Stimulated activated CD4-positive, alpha-beta T cell treated with anti-CD3 and anti-CD28 coated beads, Interleukin-12 subunit alpha, Interleukin-12 subunit beta, amount 100 ng/mL, for 4 hours (primary cell): ENCODE data around the gene ENTPD1.
"Not testable (repeated sequence)": the region's sequence is repeated elsewhere in the genome, so short reads cannot be mapped to it uniquely, and the experiment has no call there.

Source experiments
- DNase-seq: peaks from one replicate; pipeline ENCODE4 v3.0.0-alpha.2; 2020

Gene ENTPD1, protein sequence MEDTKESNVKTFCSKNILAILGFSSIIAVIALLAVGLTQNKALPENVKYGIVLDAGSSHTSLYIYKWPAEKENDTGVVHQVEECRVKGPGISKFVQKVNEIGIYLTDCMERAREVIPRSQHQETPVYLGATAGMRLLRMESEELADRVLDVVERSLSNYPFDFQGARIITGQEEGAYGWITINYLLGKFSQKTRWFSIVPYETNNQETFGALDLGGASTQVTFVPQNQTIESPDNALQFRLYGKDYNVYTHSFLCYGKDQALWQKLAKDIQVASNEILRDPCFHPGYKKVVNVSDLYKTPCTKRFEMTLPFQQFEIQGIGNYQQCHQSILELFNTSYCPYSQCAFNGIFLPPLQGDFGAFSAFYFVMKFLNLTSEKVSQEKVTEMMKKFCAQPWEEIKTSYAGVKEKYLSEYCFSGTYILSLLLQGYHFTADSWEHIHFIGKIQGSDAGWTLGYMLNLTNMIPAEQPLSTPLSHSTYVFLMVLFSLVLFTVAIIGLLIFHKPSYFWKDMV

DNA sequence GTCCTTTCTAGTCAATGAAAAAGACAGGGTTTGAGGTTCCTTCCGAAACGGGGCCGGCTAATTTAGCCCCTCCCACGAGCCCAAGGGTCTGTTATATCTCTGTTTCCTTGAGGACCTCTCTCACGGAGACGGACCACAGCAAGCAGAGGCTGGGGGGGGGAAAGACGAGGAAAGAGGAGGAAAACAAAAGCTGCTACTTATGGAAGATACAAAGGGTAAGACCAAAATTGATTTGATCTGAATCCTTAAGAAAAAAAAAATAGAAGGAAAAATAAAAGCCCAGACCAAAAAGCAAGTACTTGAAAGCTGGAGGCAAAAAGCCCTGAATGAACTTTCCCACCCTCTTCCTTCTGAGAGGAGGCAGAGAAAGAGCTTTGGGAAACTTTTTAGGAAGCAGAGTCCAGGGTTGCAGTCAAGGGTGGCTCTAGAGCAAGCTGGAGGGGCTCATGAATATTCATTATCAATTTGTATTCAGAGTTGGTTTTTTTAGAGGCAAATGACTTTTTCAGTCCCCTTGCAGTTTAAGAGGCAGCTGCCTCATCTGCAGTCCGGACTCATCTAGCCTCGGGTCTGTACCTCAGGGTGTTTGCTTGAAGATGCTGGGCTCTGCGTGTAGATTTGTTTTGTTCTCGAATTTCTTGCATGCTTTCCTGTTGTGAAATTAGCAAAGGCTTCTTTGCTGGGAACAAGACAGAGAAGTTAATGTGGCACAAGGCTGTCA is at the start of gene ENTPD1:
Gene ENTPD1 (plus strand): TSS at position 123 of the 721 bp plus-strand sequence. CDS start 77 bp downstream, at position 200.
- DNase-seq = no peak

DNA sequence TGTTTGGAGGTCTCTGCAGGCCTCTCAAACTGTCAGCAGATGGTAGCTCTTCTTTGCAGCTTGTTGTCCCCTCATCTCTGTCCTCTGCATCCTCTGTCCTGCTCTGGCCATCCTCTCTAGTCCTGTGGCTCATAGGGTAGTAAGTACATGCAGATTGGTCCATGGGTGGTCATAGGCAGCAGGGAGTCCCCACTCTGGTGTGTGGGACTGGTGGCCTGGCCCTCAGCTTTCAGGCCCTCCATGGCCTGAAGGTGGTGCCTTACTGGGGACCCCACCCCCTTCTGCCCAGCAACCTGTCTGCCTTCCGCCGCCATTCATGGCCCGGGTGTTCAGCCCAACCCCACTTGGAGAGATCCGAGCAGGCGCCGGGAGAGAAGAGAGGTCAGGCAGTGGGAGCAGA is 49.4 kb upstream of the ENTPD1 start:
- DNase-seq = no peak

DNA sequence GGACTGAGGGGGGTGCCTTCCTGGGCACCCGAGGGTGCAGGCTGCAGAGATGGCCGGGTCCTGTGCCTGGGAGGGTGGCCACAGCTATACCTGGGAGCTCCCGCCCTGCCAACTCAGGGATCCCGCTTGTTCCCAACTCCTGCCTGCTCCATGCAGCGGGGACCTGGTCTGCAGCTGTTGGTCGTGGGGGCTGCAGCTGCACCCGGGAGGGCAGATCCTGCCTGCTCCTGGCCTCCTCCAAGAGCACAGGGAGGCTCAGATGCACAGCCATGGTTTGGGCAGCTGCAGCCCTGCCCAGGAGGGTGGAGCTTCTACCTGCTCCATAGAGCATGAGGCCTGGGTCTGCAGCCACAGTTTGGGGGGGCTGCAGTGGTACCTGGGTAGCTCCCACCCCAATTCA is 49.0 kb upstream of the ENTPD1 start:
- no peak for DNase-seq

DNA sequence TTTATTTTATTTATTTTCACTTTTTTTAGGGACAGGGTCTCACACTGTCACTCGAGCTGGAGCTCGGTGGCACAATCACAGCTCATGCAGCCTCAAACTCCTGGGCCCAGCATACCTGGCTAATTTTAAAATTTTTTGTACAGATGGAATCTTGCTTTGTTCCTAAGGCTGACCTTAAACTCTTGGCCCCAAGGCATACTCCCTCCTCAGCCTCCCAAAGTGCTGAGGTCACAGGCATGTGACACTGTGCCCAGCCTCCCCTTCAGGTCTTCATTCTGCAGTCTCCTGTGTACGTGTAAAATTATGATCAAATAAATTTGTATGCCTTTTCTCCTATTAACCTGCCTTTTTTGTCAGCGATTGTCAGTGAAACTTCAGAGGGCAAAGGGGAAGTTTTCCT is 44.5 kb upstream of the ENTPD1 start:
- DNase-seq = no peak

DNA sequence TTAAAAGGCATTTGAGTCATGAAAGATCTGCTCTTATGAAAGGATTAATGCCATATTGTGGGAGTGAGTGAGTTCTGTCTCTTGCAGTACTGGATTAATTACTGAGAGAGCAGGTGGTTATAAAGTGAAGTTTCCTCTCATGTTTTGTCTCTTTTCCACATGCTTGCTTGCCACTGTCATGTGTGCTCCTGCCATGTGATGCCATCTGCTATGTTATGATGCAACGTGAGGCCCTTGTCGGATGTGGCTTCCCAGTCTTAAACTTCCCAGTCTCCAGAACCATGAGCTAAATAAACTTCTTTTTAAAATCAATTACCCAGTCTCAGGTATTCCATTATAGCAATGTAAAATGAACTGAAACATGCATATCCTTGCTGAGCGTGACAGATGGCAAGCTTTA is 39.5 kb upstream of the ENTPD1 start:
- DNase-seq = no peak

DNA sequence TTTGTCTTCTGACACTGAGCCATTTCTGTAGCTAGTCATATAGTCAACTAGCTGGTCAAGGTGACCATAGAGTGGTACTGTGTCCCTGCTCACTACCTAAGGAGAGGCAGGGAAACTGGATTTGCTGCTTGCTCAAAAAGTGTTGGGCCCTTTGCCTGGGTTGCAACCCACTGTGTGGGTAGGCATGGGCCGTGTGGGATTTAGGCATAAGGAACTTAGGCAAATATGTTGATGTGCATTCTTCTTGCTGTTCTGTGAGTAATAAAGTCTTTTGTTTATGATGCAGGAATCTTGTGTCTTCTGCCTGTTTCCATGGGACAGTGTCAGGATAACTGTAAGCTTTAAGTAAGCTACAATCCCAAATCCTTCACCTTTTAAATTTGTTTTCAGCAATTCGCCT is 39.1 kb upstream of the ENTPD1 start:
- DNase-seq = no peak

DNA sequence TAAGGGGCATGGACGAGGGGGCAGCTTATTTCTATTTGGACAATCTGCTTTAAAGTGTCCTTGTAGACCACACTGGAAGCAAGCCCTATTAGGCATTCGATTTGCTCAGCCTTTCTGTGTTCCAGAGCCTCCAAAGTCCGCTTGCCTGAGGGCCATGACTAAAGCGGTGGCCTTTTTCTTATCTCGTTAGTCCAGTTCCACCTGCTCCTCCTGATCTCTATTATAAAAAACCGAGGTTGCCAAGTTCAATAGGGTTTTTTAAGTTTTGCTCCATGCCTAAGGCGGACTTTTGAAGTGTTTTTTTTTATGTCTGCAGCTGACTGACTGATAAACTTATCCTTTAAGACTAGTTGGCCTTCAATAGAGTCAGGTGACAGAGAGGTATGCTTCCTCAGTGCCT is 35.2 kb upstream of the ENTPD1 start:
- not testable (repeated sequence) for DNase-seq

DNA sequence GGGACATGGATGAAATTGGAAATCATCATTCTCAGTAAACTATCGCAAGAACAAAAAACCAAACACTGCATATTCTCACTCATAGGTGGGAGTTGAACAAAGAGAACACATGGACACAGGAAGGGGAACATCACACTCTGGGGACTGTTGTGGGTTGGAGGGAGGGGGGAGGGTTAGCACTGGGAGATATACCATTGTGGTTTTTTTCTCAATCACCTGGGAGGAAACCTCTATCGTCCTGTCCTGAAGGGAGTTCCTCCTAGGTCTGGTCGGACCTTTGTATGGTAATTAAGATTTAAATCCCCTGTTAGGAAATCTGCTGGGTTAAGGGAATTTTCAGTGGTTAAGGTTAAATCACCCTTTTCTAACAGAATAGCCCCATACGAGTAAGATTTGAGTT is 33.5 kb upstream of the ENTPD1 start:
- DNase-seq = not testable (repeated sequence)

DNA sequence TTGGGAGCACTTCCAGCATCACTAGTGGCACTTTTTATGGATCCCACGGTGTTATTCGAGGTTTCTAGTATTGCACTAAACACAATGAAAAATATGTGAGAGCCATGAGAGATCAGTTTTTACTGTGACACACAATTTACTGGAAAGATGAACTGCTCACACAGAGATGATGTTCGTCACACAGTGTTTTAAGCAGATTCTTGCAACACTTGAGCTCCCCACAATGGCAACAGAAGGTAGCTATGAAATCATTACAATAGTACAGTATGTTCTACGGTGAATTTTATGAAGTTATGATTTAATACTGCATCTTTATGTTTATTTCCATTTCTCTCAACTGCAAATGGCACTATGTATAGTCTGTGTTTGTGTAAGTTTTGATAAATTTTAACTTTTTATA is 27.4 kb upstream of the ENTPD1 start:
- no peak for DNase-seq

DNA sequence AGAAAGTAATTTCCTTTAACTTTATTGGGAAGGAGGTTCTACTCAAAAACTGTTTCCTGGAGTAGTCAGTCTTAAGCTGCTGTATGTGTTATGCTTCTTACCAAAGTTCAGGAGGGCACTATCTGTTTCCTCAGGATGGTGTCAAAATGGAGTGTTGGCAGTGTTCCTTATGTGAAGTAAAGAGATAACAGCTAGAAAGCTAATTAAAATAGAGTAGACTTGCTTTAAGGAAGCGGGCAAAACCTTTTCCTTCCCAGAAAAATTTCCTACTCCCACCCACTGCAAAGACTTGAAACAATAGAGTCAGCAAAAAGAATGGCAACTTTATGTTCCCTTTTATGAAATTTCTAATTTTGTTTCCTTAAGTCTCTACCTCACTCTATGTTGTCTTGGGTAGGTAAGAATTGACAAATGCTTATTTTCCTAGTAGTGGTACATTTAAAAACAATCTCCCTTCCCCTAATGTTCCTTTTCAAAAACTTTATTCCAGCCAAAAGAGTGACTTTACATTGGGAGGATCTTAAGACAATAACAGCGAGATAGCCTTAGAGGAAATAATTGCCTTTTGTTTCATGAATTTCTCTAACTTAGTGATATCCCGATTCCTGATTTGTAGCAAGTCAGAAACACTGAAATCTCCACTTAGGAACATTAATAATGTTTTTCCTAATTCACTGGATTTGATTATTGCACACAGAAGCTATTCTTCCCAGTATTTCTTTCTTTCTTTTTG is 26.5 kb upstream of the ENTPD1 start:
- no peak for DNase-seq

DNA sequence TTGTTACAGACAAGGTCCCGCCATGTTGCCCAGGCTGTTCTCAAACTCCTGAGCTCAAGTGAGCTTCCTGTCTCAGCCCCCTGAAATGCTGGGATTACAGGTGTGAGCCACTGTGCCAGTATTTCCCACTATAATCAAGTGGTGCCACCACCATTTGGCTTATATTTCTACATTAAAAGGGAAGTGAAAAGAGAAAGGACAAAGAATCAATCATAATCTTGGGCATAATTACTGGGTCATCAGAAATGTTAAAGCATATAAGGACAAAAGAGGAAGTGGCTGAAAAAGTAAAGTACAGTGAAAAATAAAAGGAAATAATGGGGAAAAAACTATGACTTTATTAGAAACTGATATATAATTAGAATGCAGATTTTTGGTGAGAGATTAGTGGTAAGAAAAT is 25.7 kb upstream of the ENTPD1 start:
- no peak for DNase-seq

DNA sequence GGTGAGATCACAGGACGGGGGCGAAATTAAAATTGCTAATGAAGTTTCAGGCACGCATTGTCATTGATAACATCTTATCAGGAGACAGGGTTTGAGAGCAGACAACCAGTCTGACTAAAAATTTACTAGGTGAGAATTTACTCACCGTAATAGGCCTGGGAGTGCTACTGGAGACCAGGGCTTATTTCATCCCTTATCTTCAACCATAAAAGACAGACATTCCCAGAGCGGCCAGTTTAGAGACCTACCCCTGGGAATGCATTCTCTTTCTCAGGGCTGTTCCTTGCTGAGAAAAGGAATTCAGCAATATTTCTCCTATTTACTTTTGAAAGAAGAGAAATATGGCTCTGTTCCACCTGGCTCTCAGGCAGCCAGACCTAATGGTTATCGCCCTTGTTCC is 23.1 kb upstream of the ENTPD1 start:
- not testable (repeated sequence) for DNase-seq

DNA sequence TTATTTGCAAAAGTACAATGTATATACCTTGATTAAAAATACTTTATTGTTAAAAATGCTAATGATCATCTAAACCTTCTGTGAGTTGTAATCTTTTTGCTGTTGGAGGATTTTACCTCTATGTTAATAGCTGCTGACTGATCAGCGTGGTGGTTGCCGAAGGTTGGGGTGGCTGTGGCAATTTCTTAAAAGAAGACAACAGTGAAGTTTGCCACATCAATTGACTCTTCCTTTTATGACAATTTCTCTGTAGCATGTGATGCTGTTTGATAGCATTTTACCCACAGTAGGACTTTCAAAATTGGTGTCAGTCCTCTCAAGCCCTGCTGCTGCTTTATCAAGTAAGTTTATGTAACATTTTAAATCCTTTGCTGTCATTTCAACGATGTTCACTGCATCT is 16.9 kb upstream of the ENTPD1 start:
- DNase-seq = no peak

DNA sequence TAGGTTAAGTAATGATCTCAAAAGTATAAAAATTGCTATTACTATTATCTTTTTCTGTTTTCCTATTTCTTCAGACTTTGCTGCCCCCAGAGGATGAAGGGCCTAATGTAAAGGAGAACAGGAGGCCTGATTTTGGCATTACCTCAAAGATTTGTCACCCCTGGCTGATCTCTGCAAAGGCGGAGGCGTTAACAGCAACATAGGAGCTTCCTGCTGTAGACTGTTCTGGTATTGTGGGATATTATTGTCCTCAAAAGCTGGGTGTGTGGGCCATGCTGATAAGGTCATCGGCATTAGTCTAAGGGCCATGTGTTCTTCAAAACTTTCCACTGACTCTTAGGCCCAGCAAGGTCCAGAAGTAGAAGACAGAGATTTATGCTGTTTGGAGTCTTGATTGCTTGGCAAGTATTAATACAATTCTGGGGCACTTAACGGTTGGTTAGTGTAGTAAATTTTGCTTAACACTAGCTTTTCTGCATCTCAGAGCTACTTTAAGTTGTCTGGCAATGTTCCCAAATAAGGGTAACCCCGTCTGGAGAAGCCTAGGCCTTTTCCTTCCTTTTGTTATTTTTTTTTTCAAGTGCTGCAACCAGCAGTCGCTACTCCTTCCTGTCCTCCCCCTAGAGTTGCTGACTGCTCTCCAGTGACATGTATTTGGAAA is 14.0 kb upstream of the ENTPD1 start:
- no peak for DNase-seq

DNA sequence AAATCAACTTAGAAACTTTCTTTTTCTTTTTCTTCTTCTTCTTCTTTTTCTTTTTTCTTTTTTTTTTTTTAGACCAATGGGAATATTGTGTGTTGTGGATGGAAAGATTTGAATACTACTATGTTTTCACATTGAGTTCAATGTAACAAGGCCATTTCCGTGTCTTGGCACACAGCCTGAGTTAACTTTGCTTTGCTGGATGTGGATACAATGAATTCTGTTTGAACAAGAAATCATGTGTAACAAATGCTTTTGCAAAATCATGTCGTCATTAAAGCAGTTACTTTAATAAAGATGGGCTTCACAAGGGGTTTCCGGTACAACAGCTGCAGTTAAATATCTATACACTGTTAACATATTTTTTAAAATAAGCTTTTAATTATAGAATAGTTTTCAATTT is 13.5 kb upstream of the ENTPD1 start:
- DNase-seq = no peak

DNA sequence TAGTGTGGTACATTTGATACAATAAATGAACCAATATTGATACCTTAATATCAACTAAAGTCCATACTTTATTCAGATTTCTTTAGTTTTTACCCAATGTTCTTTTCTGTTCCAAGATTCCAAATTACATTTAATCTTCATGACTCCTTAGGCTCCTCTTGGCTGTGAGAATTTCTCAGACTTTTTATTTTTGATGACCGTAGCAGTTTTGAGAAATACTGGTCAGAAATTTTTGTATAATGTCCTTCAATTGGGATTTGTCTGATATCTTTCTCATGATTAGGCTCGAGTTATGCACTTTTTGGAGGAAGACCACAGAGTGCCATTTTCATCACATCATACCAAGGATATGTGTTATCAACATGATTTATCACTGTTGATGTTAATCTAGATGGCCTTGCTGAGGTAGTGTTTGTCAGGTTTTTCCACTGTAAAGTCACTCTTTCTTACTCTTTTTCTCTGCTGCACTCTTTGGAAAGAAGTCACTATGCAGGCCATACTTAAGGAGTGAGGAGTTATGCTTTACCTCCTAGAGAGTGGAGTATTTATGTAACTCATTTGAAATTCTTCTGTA is 12.9 kb upstream of the ENTPD1 start:
- no peak for DNase-seq

DNA sequence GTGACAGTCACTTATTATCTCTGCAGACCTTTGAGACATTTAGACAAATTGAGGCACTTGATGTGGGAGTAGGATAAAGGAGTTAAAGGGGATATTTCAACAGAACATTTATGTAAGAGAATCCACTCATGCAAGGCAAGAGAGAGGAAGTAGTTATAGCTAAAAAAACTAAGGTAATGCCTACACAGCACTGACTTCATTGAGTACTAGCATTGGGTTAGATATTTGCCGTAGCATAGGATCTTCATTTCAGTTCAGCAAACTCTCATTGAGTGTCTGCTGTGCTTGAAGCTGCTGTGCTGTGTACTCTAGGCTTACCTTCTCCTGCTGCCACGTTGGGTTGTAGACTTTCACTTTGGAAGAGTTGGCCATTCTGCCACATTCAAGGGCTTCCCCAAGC is 10.5 kb upstream of the ENTPD1 start:
- no peak for DNase-seq

DNA sequence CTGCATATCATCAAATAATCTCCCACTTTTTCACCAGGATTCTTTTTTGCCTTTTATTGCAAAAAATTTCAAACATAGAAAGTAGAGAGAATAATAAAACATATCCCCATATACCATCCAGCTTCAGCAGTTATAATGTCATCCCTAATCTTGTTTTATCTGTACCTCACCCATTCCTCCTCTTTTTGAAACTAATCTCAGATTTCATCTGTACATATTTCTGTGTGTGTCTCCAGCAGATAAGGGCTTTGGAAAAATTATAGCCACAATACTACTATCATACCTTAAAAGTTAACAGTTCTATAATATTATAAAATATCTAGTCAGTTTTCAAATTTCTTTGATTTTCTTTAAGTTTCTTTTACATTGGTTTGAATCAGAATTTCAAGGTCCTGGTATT is 7.6 kb upstream of the ENTPD1 start:
- no peak for DNase-seq

DNA sequence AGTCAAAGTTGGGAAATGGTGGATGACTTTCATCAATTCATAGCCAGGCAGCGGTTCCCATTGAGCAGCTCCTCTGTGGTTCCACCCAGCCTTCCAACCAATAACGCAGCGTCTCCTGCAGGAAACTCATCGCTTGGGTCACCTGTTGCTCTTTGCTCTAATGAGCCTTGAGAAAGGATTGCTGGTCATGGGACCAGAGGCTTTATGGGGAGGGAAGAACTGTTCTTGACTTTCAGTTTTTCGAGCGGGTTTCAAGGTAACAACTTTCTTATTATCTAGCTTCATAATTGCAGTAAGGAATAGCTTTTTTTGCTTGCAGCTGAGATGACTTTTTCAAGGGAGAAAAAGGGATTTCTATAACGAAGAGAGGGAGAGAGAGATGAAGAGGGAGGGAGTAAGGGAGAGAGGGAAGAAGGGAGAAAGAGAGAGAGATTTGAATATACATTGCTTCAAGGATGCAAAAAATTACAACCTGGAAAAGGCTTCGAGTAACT is 405 bp upstream of the ENTPD1 start:
- no peak for DNase-seq

DNA sequence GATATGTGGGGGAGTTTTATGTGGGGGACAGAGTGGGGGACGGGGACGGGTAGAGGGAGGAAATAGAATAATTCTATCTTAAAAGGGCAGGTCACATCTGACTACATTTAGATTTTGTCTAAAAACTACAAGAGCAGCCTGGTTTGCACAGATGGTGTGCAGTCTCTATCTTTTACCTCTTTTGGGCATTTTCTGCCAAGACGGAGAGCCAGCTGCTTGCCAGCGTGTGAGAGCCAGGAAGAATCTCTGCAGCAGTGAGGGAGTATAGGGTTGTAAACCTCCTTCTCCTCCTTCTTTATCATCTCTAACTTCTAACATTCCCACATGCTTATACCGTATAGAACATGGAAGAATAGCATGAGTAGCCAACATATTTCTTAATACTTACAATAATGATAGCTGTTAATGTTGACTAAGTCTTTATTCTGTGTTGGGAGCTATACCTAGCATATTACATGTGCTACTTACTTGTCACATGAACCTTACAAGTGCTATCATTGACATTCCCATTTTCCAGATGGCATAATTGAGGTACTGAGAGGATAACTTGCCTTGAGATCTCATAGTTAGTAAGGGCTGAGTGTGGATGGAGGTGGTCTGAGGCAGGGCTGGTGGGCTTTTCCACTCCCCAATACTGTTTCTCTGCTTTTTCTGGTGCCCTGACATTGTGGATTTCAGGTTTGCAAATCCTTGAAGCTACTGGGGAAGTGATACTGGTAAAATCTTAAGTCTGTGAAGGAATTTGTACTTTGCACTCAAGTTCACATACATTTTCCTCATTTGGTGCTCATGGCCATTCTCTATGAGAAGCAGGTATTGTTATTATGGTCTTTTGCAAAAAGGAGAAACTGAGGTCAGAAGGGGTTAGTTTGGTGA is 1.1 kb downstream of the ENTPD1 start:
- DNase-seq = no peak

DNA sequence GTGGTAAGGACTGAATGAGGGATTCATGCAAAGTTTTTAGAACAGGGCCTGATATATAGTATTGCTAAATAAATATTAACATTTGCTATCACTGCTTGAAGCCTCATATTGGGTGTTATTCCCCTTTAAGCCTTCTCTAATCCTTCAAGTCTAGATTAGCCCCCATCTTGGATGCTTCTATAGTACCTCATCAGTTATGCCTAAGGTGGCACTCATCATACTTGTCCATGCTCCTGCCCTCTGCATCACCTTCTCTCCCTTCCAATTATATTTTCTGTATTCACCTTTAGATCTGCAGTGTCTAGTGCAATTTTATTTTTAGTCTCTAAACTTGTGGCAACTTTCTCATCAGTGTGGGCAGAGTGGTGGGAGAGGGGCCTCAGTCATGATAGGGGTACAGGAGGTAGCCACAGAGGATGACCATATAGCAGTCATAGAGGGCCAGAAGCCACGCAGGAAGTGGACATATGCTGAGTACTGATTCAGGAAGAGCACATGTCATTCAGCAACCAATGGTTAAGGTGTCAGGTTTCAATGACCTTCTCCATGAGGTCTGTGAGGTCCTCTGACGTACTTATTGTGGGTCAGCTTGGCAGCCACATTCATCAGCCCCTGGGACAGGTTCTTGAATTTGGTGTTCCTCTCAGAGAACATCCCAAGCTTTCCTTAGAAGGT is 2.5 kb downstream of the ENTPD1 start:
- no peak for DNase-seq
